Nephron progenitor cell (in vitro differentiated cells): ENCODE results near the gene GOLPH3L.

Experiments used
- DNase-seq: peaks from one replicate; pipeline ENCODE4 v3.0.0; 2021
- H3K27ac Mint-ChIP-seq: 2 replicates; pipeline ENCODE4 v1.8.0; 2021; ENCODE audit warnings: mild to moderate bottlenecking, moderate library complexity, mixed read lengths
- H3K27me3 Mint-ChIP-seq: 2 replicates; pipeline ENCODE4 v1.8.0; 2021; ENCODE audit warnings: mild to moderate bottlenecking, low read depth, mixed read lengths; ENCODE audit not compliant: poor library complexity
- H3K36me3 Mint-ChIP-seq: 2 replicates; pipeline ENCODE4 v1.8.0; 2021; ENCODE audit warnings: low read depth, mixed read lengths
- H3K4me1 Mint-ChIP-seq: 2 replicates; pipeline ENCODE4 v1.8.0; 2021; ENCODE audit warnings: mixed read lengths
- H3K4me3 Mint-ChIP-seq: 2 replicates; pipeline ENCODE4 v1.8.0; 2021; ENCODE audit warnings: mild to moderate bottlenecking, moderate library complexity, mixed read lengths
- H3K9me3 Mint-ChIP-seq: 2 replicates; pipeline ENCODE4 v1.8.0; 2021; ENCODE audit warnings: mild to moderate bottlenecking, moderate library complexity, mixed read lengths
- TF ChIP-seq, protein P1 (sequence below): fragments of 200-600 bp; sonication (generic); IDR thresholded peaks from 2 replicates; pipeline ENCODE4 v1.5.0; 2021; ENCODE audit warnings: antibody characterized with exemption

Gene GOLPH3L

DNA sequence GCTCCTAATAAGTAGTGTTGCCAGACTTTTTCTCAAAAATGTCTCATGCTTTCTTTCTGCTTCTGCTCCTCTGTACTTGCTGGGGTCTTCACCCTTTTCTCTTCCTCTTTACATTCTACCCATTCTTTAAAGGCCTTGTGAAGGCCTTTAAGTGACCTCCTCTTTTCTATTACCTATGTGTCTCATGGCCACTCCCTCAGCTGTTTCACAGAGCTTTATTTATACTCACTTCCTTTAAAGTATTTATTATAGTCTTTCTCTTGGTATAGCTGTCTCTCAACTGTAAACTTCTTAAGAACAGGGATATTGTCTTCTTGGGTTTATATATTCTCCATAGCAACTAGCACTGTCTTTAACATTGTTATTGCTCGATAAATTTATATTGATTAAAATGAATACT is 792 bp downstream of the GOLPH3L start:
- Mint-ChIP-seq H3K27me3 (peaks cover 8% of the 10 kb centered on the region), H3K4me1 (peaks cover 27% of the 10 kb centered on the region), H3K27ac (peak overlapping the region; percentile 31), H3K9me3 (no peaks in the 10 kb centered on the region), H3K4me3 (peak overlapping the region; percentile 100), H3K36me3 (peaks cover 40% of the 10 kb centered on the region)
- TF ChIP-seq, protein P1, sequence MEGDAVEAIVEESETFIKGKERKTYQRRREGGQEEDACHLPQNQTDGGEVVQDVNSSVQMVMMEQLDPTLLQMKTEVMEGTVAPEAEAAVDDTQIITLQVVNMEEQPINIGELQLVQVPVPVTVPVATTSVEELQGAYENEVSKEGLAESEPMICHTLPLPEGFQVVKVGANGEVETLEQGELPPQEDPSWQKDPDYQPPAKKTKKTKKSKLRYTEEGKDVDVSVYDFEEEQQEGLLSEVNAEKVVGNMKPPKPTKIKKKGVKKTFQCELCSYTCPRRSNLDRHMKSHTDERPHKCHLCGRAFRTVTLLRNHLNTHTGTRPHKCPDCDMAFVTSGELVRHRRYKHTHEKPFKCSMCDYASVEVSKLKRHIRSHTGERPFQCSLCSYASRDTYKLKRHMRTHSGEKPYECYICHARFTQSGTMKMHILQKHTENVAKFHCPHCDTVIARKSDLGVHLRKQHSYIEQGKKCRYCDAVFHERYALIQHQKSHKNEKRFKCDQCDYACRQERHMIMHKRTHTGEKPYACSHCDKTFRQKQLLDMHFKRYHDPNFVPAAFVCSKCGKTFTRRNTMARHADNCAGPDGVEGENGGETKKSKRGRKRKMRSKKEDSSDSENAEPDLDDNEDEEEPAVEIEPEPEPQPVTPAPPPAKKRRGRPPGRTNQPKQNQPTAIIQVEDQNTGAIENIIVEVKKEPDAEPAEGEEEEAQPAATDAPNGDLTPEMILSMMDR: no peak
- DNase-seq: no peak

- peaks cover 7% of the 10 kb centered on the region for H3K27me3 Mint-ChIP-seq
- no peak for DNase-seq
- TF ChIP-seq, protein P1: no peak
These were observed 1.4 kb downstream of the GOLPH3L start for GRCh38 chr1:150695561-150695960.

DNA sequence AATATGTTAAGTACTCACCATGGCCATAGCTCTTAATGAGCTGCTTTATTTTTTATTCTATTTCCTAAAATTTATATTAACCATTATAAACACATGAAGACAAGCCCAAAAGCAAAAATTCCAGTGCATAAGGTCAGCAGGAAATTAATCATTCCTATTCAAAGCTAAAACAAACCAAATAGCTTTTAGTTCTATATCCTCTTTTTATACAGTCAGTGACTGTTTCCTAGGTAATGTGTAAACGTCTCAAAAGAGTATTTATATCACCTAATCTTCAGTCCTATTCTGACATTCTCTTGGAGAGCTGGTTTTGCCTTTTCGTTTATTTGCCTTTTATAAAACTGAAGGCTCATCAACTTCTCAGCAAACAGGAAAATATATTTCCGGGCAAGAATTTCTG is 4.2 kb downstream of the GOLPH3L start:
- Mint-ChIP-seq H3K9me3 (no peaks in the 10 kb centered on the region), H3K27me3 (no peaks in the 10 kb centered on the region), H3K4me1 (peaks cover 29% of the 10 kb centered on the region), H3K36me3 (peaks cover 52% of the 10 kb centered on the region), H3K4me3 (no peak overlapping the region), H3K27ac (no peak overlapping the region)
- DNase-seq: no peak
- TF ChIP-seq, protein P1: no peak

More at GRCh38 chr1:150695561-150695960, 1.4 kb downstream of the GOLPH3L start:
- Mint-ChIP-seq H3K9me3 (no peaks in the 10 kb centered on the region), H3K4me1 (peaks cover 27% of the 10 kb centered on the region), H3K27ac (no peak overlapping the region), H3K4me3 (peak overlapping the region; percentile 70), H3K36me3 (peaks cover 40% of the 10 kb centered on the region)

- Mint-ChIP-seq H3K4me1 (peaks cover 5% of the 10 kb centered on the region), H3K27me3 (no peaks in the 10 kb centered on the region), H3K36me3 (peaks cover 59% of the 10 kb centered on the region), H3K9me3 (no peaks in the 10 kb centered on the region), H3K4me3 (no peak overlapping the region), H3K27ac (peak overlapping the region; percentile 60)
- DNase-seq: no peak
- TF ChIP-seq, protein P1: no peak
These were observed 8.2 kb downstream of the GOLPH3L start for GRCh38 chr1:150688763-150689162.

- Mint-ChIP-seq H3K9me3 (no peaks in the 10 kb centered on the region), H3K4me1 (peaks cover 5% of the 10 kb centered on the region), H3K36me3 (peaks cover 52% of the 10 kb centered on the region), H3K27ac (no peak overlapping the region), H3K4me3 (no peak overlapping the region), H3K27me3 (no peaks in the 10 kb centered on the region)
- TF ChIP-seq, protein P1: no peak
- DNase-seq: no peak
These were observed 10.7 kb downstream of the GOLPH3L start for GRCh38 chr1:150686275-150686674.

- TF ChIP-seq, protein P1: no peak
- Mint-ChIP-seq H3K4me3 (no peak overlapping the region), H3K4me1 (peaks cover 4% of the 10 kb centered on the region)
These were observed 13.0 kb downstream of the GOLPH3L start for GRCh38 chr1:150683914-150684313.

More at GRCh38 chr1:150683914-150684313, 13.0 kb downstream of the GOLPH3L start:
- peak overlapping the region; percentile 34 for H3K27ac Mint-ChIP-seq
- peaks cover 55% of the 10 kb centered on the region for H3K36me3 Mint-ChIP-seq
- no peak for DNase-seq
- H3K9me3 Mint-ChIP-seq: no peaks in the 10 kb centered on the region
- H3K27me3 Mint-ChIP-seq: no peaks in the 10 kb centered on the region
